ENCODE data around the gene CRIP3. TPM values are rescaled to one million over a fixed set of nuclear protein-coding genes. Genes with fewer than 3 reads are reported as not detected.

Gene CRIP3
- total and polyA plus RNA-seq, 2 of the 13 experiments (the other 11 are each of a cell fraction or from before 2014, with no cell fraction given), result 6.3 to 9.3 TPM

DNA sequence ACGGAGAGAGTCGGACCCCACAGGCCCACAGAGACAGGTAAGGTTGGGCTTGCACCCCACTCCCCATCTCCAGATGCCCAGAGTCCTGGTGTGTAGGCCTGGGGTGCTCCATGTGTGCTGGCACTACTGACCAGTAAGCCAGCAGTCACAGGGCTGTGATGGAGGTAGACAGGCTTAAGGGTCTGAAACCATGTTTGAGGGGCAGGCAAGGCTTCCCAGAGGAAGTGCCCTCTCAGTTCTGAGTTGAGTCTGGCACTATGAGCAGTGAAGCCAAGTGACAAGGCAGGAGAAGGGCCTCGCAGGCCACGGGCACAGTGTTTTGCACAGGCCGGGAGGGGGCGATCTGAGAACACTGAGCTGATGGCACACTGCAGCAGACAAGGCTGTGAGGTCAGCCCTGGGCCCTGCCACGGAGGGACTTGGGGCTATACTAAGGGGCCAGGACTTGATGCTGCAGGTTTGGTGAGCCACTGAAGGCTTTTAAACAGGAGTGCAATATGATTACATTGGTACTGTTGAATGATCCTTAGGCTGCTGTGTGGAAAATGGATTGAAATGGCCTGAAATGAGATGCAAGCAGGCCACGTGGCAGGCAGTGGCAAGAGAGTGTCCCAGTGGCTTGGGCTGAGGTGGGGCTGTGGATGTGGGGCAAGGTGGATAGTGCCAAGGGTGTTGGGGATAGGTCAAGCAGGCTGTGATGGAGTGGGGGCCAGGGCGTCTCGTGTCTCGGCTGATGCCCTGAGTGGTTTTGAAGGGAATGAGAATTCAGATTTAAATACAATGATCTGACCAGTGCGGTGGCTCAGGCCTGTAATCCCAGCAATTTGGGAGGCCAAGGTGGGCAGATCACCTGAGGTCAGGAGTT is 45.1 kb downstream of the CRIP3 start (continued):
- TF ChIP-seq SNRNP70 (IDR thresholded peaks at IDR 0.05; ENCODE audit: low read depth, low read length) (no peak), SMARCC2 (IDR thresholded peaks at IDR 0.05) (no peak), ARNTL (CRISPR knock-in tag; IDR thresholded peaks at IDR 0.05) (0 out of 2 replicates have a peak, but pooled peaks have one; percentile 59), ZNF674 (CRISPR knock-in tag; IDR thresholded peaks at IDR 0.05; ENCODE audit: low read depth) (0 out of 2 replicates have a peak, but pooled peaks have one; percentile 15), SUZ12 (IDR thresholded peaks at IDR 0.05; ENCODE audit: low read depth, low read length) (no peak), ZNF790 (CRISPR knock-in tag; IDR thresholded peaks at IDR 0.05; ENCODE audit: borderline replicate concordance) (no peak), ZNF264 (CRISPR knock-in tag; IDR thresholded peaks at IDR 0.05) (no peak), PAWR (CRISPR knock-in tag; IDR thresholded peaks at IDR 0.05; ENCODE audit: borderline replicate concordance) (no peak), TSC22D2 (CRISPR knock-in tag; IDR thresholded peaks at IDR 0.05; ENCODE audit: borderline replicate concordance) (no peak), GABPB1 (CRISPR knock-in tag; IDR thresholded peaks at IDR 0.05) (peak; percentile 53), TCF7 (IDR thresholded peaks at IDR 0.05; ENCODE audit: low read depth) (no peak), AGO2 (optimal IDR thresholded peaks at IDR 0.05; ENCODE audit: low read depth, low read length) (no peak), ZNF605 (CRISPR knock-in tag; IDR thresholded peaks at IDR 0.05) (peak; percentile 66), ZNF616 (CRISPR knock-in tag; IDR thresholded peaks at IDR 0.05; ENCODE audit: low read depth) (no peak), SP2 (CRISPR knock-in tag; IDR thresholded peaks at IDR 0.05) (no peak), TEAD3 (CRISPR knock-in tag; optimal IDR thresholded peaks at IDR 0.05; ENCODE audit: borderline replicate concordance) (no peak)
- TF ChIP-seq, protein P1, sequence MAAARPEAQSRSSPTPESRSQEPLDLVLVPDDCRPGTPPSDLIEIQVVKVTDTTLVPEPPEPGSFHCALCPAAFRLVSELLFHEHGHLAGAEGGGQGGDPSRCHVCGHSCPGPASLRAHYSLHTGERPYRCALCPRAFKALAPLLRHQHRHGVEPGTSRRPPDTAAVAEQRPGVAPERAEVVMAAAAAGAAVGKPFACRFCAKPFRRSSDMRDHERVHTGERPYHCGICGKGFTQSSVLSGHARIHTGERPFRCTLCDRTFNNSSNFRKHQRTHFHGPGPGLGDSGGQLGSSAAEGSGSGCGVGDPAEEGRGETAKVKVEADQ (CRISPR knock-in tag; IDR thresholded peaks at IDR 0.05; ENCODE audit: borderline replicate concordance), result peak; percentile 49; the same call in 1 of the 2 replicates
- TF ChIP-seq, protein P2, sequence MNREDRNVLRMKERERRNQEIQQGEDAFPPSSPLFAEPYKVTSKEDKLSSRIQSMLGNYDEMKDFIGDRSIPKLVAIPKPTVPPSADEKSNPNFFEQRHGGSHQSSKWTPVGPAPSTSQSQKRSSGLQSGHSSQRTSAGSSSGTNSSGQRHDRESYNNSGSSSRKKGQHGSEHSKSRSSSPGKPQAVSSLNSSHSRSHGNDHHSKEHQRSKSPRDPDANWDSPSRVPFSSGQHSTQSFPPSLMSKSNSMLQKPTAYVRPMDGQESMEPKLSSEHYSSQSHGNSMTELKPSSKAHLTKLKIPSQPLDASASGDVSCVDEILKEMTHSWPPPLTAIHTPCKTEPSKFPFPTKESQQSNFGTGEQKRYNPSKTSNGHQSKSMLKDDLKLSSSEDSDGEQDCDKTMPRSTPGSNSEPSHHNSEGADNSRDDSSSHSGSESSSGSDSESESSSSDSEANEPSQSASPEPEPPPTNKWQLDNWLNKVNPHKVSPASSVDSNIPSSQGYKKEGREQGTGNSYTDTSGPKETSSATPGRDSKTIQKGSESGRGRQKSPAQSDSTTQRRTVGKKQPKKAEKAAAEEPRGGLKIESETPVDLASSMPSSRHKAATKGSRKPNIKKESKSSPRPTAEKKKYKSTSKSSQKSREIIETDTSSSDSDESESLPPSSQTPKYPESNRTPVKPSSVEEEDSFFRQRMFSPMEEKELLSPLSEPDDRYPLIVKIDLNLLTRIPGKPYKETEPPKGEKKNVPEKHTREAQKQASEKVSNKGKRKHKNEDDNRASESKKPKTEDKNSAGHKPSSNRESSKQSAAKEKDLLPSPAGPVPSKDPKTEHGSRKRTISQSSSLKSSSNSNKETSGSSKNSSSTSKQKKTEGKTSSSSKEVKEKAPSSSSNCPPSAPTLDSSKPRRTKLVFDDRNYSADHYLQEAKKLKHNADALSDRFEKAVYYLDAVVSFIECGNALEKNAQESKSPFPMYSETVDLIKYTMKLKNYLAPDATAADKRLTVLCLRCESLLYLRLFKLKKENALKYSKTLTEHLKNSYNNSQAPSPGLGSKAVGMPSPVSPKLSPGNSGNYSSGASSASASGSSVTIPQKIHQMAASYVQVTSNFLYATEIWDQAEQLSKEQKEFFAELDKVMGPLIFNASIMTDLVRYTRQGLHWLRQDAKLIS (CRISPR knock-in tag; IDR thresholded peaks at IDR 0.05), result no peak
- TF ChIP-seq, protein P3, sequence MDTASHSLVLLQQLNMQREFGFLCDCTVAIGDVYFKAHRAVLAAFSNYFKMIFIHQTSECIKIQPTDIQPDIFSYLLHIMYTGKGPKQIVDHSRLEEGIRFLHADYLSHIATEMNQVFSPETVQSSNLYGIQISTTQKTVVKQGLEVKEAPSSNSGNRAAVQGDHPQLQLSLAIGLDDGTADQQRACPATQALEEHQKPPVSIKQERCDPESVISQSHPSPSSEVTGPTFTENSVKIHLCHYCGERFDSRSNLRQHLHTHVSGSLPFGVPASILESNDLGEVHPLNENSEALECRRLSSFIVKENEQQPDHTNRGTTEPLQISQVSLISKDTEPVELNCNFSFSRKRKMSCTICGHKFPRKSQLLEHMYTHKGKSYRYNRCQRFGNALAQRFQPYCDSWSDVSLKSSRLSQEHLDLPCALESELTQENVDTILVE (CRISPR knock-in tag; IDR thresholded peaks at IDR 0.05), result peak; percentile 73; the same call in 1 of the 2 replicates
- TF ChIP-seq, protein P4, sequence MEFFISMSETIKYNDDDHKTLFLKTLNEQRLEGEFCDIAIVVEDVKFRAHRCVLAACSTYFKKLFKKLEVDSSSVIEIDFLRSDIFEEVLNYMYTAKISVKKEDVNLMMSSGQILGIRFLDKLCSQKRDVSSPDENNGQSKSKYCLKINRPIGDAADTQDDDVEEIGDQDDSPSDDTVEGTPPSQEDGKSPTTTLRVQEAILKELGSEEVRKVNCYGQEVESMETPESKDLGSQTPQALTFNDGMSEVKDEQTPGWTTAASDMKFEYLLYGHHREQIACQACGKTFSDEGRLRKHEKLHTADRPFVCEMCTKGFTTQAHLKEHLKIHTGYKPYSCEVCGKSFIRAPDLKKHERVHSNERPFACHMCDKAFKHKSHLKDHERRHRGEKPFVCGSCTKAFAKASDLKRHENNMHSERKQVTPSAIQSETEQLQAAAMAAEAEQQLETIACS (CRISPR knock-in tag; IDR thresholded peaks at IDR 0.05), result no peak
- TF ChIP-seq, protein P5, sequence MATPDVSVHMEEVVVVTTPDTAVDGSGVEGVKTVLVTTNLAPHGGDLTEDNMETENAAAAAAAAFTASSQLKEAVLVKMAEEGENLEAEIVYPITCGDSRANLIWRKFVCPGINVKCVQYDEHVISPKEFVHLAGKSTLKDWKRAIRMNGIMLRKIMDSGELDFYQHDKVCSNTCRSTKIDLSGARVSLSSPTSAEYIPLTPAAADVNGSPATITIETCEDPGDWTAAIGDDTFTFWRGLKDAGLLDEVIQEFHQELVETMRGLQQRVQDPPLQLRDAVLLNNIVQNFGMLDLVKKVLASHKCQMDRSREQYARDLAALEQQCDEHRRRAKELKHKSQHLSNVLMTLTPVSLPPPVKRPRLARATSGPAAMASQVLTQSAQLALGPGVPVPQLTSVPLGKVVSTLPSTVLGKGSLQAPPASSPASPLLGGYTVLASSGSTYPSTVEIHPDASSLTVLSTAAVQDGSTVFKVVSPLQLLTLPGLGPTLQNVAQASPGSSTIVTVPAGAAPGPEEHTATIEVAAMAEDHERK (CRISPR knock-in tag; IDR thresholded peaks at IDR 0.05; ENCODE audit: low read depth), result no peak
